GM13977 (cell line): Measurements from ENCODE around the gene DAPK1.

Source experiments
- DNase-seq: peaks from one replicate; pipeline ENCODE4 v3.0.0; 2012; ENCODE audit warnings: low spot score
- in situ Hi-C: fragments of 300-500 bp; cut with MboI; formaldehyde crosslinking; loops from one replicate; pipeline ENCODE4 v1.12.0; 2022; ENCODE audit warnings: low sequenced_read_pairs, low pct_unique_long_range_greater_than_20kb, mixed read lengths, inconsistent platforms; ENCODE audit not compliant: unreplicated experiment
- TF ChIP-seq, protein P1 (sequence below): IDR thresholded peaks from 2 replicates; pipeline ENCODE4 v1.5.1; 2012; ENCODE audit warnings: mild to moderate bottlenecking, control low read depth; ENCODE audit not compliant: insufficient read depth; ENCODE audit errors: extremely low read depth, missing control alignments

Gene DAPK1

DNA sequence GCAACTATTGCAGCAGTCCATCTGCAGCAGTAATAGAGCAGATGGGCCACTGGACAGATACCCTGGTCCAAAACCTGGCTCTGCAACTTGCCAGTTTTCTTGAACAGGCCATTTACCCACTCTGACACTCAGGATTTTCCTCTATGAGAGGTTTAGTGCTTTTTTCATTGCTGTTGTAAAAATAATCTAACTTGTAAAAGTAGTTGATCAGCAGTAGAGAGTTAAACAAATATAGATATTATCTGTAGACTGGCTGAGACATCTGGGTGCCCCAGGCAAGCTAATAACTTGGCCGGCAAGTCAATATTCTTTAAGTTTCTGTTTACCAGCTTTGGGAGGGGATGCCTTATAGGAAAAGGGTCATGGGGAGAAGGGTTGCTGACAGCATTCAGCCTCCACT is 4.1 kb downstream of the DAPK1 start:
- DNase-seq, result no peak
- in situ Hi-C loops, result no loop called here
- TF ChIP-seq, protein P1, sequence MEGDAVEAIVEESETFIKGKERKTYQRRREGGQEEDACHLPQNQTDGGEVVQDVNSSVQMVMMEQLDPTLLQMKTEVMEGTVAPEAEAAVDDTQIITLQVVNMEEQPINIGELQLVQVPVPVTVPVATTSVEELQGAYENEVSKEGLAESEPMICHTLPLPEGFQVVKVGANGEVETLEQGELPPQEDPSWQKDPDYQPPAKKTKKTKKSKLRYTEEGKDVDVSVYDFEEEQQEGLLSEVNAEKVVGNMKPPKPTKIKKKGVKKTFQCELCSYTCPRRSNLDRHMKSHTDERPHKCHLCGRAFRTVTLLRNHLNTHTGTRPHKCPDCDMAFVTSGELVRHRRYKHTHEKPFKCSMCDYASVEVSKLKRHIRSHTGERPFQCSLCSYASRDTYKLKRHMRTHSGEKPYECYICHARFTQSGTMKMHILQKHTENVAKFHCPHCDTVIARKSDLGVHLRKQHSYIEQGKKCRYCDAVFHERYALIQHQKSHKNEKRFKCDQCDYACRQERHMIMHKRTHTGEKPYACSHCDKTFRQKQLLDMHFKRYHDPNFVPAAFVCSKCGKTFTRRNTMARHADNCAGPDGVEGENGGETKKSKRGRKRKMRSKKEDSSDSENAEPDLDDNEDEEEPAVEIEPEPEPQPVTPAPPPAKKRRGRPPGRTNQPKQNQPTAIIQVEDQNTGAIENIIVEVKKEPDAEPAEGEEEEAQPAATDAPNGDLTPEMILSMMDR, result no peak

DNA sequence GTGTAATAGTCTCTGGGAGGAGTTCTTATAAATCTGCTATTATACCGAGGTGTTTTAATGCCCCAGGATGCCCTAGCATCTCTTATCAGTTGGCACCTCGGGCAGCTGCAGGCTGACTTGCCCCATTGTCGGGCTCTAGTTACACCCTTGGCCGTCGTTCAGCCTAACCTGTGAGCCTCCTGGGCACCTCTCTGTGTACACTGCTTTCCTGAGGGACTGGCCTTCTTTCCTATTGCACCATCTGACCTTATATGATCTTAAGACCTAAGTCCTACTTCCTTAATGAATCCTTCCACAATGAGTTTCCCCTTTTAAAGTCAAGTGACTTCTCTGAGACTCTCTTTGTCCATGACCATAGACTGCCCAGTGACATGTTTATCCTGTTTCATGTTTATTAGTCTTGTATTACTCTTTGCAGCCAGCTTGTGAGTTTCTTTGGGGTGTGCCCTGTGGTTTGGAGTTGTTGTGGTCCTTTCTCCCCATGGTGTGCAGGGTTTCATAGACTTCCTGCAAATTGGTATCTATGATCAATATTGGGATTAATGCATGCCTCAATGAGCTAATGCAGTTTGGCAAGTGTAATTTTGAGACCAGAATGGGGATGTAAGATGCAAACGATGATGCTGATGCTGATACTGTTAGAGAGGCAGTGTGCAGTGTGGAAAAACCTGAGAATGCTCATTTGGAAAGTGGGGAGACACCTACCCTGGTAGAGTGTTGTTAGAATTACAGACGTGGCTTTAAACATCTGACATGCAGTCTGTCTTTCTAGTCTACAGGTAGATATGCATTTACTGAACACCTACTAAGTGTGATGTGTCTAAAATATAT is 4.9 kb downstream of the DAPK1 start:
- no peak for DNase-seq
- in situ Hi-C loops, result no loop called here
- TF ChIP-seq, protein P1, result no peak

DNA sequence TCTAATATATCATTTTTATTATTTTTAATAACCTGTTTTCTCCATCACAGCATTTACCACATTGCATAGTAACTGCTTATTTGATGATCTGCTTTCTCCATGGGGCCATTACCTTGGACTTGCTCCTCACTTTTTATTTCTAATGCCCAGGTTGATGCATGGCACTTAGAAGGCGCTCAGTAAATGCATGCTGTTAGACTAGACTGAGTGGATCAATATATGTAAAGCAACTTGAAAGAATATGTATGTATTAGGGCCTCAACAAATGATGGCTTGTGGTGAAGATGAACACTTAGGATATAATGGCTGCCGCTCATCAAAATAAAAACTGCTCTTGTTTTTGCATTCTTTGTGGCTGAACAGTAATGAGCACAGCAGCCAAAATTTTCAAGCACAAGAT is 5.8 kb downstream of the DAPK1 start:
- in situ Hi-C loops, result no loop called here
- DNase-seq, result no peak
- TF ChIP-seq, protein P1, result no peak

DNA sequence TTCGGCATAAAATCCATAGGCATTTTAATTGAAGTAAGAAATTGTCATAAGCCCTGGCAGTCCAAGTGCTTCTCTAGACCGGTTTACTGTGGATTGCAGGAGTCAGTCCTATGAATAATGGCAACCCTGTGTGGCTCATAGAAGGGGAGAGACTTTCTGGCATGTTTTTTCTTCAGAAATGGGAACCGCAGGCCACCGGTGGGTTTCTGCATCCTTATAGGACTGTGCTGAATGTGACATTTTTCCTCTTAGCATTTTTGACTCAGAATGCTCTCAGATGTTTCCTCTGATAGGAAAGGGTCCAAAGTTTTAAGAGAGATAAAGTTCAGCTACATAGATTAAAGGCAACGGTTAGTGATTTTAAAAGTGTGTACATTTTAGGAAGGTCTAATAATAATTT is 6.3 kb downstream of the DAPK1 start:
- DNase-seq, result no peak
- in situ Hi-C loops, result no loop called here
- TF ChIP-seq, protein P1, result no peak

DNA sequence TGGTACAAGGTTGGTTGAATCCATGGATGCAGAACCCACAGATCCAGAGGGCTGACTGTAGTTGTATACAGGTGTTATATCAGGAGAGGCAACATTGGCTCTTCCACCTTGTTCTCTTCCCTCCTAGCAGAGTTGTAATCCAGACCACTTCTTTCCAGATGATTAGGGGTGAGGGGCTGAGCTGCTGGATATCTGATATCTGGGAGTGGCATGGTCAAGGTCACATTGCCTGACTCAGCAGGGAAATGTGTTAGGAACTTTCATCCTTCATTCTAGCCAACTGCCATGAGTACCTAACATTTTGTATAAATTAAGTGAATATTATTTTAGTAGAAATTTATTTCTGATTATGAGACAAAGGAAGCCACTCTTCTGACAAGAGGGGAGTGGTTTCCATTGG is 7.3 kb downstream of the DAPK1 start:
- TF ChIP-seq, protein P1, result no peak
- no peak for DNase-seq
- in situ Hi-C loops, result no loop called here

DNA sequence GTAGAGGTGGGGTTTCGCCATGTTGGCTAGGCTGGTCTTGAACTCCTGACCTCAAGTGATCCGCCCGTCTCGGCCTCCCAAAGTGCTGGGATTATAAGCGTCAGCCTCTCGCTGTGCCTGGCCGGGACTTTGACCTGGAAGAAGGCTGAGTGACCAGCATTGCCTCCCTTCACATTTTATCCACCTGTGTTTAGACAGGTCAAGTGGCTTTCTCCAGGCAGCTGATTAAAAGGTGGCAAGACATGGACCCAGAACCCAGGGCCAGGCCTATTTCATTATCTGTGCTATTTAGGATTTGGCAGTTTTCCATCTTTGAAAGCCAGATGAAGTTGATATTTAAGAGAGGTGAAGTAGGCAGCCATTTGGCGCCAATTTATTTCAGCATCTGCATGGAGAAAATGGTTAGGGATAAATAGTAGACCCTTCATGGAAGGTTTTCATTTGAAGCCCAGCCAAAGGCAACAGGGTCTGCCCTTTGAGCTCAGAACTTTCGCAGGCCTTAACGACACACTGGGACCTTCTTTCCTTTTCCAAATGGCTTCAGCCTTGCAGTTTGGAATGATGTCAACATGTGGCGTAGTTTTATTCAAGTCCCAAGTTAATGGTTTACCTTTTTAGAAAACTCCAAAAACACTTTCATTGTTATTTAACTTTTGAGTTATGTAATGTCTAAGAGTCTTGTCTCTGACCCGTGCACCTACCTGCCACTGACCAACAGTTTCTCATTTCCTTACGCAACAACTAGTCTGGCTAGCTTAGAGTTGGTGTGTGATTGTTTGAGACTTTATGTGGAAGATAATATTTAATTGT is 8.4 kb downstream of the DAPK1 start:
- TF ChIP-seq, protein P1, result no peak
- no peak for DNase-seq
- in situ Hi-C loops, result no loop called here
